ENCODE data around the gene FCGR3A.

The FCGR3A gene

GRCh38 chr1:161499099-161500039 lies 50.2 kb downstream of the FCGR3A start:
- peak; percentile 78 to 95 for DNase-seq

DNA sequence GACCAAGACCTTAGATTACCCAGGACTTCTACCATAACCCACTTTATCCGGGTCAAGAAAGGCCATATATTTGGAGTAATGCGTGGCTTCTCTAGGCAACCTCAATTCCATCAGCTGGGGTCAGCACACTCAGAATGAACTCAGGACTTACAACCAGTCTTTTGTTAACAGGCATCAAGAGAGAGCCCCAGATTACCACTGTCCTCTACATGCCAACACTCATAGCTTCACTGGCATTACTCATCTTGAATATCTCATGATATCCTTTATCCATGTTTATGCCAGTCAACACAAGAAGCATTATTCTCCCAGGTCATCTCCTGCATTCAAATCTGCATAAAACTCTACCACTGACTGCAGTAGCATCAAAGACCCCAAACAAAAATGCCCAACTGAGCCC lies 51.0 kb downstream of the FCGR3A start:
- DNase-seq, result no peak

- peak; percentile 46 to 71 for DNase-seq
Measured at GRCh38 chr1:161497961-161498360, 51.7 kb downstream of the FCGR3A start.

GRCh38 chr1:161495490-161495889 lies 54.1 kb downstream of the FCGR3A start:
- no peak for DNase-seq

DNA sequence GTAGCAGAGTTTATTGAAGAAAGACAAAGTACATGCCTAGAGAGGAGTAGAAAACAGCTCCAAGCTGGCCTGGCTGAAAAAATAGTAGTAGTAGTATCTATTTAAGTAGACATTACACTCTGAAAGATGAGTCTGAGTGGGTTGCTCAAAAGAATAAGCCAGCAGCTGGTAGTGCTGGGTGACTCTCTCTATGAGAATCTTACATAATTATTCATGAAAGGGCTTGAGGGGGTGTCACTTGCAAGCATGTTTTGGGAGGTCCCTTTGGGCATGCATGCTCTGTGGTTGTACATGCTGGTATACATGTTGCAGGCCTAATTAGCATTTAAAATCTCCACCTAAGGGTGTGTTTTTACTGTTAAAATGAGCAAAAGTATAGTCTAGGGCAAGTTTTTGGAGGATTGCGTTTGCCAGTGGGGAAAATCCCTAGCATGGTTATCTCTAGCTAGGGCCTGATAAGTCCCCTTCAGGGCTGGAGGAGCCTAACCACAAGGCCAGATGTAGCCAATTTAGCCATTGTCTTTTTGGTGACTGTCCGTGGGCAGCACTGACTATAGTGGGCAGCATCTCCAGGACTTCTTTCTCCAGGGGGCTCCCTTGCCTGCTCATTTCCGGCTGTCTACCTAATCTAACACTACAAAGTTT lies 55.4 kb downstream of the FCGR3A start:
- no peak for DNase-seq

GRCh38 chr1:161492827-161493226 lies 56.8 kb downstream of the FCGR3A start:
- no peak for DNase-seq

All from inflammatory macrophage treated with lipopolysaccharide for 1 hour (primary cell).